HG03066 (cell line): ENCODE measurements around the gene QARS1.

Source experiments
- ATAC-seq: cut with Tn5 transposase; IDR thresholded peaks from one replicate; pipeline ENCODE4 v1.9.1; 2021; ENCODE audit warnings: low read depth; ENCODE audit not compliant: unreplicated experiment

Gene QARS1

DNA sequence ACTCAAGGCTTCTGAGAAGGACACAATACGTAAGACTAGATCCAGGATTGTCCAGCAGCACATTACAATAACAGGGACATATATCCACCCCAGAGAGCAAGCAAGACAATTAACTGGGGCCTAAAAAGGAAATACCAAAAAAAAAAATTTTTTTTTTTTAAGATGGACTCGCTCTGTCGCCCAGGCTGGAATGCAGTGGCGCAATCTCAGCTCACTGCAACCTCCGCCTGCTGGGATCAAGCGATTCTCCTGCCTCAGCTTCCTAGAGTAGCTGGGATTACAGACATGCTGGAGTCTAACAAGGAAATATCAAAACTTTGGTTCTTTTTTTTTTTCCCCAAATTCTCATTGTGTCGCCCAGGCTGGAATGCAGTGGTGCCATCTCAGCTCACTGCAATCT is 46.5 kb downstream of the QARS1 start:
- ATAC-seq, result no peak

DNA sequence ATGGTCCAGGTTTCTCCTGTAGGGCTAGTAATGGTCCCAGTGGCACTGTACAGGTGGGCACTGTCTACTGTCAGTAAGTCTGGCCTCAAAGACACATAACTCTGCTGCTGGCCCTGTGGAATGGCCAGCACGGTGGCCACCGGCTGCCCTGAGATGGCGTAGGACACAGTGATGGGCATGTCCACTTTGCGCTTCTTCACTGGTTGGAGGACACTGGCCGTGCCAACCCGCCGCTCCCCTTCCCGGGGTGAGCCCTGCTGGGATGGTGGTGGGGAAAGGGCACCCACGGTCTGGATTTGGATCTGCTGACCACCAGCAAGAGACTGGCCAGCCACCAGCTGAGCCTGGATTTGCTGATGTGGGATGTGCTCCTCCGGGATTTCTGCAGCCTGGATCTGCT is 47.3 kb downstream of the QARS1 start:
- ATAC-seq, result no peak

DNA sequence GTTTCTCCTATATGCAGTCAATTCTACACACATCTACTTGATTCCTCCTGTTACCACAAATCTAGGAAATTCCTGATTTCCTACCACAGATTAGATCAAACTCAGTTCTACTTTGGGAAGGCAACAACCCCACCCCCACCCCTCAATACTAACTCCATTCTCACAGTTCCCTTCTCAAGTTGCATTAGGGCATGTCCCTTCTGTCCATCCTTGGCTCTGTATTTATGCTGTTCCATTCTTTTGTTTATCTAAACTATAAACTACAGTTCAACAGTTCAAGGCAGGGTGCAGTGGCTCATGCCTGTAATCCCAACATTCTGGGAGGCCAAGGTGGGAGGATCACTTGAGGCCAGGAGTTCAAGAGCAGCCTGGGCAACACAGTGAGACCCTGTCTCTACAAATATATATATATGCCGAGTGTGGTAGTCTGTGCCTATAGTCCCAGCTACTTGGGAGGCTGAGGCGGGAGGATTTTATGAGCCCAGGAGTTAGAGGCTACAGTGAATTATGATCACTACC is 50.2 kb downstream of the QARS1 start:
- no peak for ATAC-seq

DNA sequence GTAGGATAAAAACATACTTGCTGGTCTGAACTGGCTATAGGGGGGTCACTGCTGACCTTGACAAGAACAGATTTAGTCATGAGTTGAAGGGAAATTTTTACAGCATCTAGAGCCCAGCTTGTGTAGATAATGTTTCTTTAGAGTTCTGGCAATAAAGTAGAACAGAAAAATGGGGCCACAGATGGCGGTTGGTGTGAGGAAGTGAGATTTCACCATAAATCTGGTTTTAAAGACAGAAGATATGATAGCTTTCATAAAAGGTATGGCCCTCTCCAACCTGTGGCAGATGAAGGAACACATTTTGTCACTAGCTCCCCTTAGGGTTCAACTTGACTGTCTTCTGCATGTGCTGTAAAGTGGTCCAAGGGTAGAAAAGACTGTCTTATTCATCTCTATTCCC is 51.0 kb downstream of the QARS1 start:
- no peak for ATAC-seq
